ENCODE results near the gene SLC15A4. TPM values are rescaled to one million over a fixed set of nuclear protein-coding genes. Genes with fewer than 3 reads are reported as not detected.

Gene SLC15A4
- total and polyA plus RNA-seq, 8 donors, result 0.89 to 37.8 (median 4.2) TPM

DNA sequence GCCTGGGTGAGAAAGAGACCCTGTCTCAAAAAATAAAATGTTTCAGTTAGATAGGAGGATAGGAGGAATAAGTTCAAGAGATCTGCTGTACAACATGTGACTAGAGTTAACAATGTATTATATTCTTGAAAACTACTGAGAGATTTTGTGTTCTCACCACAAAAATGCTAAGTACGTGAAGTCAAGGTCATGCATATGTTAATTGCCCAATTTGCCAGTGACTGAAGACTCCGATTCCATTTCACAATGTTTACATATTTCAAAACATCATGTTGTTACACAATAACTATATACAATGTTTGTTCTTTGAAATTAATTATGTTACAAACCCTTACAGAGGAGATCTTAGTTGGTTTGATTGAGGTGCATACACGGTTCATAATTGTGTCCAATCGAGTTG, 52.1 kb downstream of the SLC15A4 start:
- DNase-seq, result no peak
- WGBS, 5 donors, result 70 to 86% (median 73%) methylated on average over 4 of the region's 4 CpGs
- no peak for TF ChIP-seq POLR2AphosphoS5 (IDR thresholded peaks at IDR 0.05)
- TF ChIP-seq, protein P1, sequence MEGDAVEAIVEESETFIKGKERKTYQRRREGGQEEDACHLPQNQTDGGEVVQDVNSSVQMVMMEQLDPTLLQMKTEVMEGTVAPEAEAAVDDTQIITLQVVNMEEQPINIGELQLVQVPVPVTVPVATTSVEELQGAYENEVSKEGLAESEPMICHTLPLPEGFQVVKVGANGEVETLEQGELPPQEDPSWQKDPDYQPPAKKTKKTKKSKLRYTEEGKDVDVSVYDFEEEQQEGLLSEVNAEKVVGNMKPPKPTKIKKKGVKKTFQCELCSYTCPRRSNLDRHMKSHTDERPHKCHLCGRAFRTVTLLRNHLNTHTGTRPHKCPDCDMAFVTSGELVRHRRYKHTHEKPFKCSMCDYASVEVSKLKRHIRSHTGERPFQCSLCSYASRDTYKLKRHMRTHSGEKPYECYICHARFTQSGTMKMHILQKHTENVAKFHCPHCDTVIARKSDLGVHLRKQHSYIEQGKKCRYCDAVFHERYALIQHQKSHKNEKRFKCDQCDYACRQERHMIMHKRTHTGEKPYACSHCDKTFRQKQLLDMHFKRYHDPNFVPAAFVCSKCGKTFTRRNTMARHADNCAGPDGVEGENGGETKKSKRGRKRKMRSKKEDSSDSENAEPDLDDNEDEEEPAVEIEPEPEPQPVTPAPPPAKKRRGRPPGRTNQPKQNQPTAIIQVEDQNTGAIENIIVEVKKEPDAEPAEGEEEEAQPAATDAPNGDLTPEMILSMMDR (IDR thresholded peaks at IDR 0.05), result no peak

DNA sequence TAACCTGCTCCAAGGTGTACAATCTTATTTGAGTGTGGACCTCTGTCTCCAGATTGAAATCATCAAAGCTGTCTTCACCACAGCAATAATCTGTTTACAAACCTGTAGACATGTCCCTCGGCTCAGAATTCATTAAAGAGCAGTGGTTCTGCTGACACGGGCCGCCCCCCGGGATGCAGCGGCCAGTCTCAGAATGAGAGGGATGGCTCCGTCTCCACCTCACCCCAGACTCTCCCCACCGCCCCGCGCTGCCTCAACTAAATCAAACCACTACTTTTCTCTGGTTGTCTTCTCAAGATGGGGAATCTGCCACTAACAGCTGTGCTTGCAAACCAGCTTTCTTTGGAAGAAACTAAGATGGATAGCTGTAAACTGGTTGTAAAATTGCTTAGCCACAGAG, 56.2 kb downstream of the SLC15A4 start:
- Histone ChIP-seq H3K36me3 (no peaks in the 10 kb centered on the region), H3K4me1 (no peaks in the 10 kb centered on the region), H3K4me3 (no peak overlapping the region), H3K9me3 (no peaks in the 10 kb centered on the region), H3K27me3 (peaks cover 0 to 60% (median 18%) of the 10 kb centered on the region in 3 donors), H3K27ac (no peak overlapping the region)
- 38 to 47% (median 43%) methylated on average over 9 of the region's 9 CpGs for WGBS, 5 donors
- intact Hi-C loops (cut with DNase I; ENCODE audit: low total_unique reads), result no loop called here
- no peak for DNase-seq
- no peak for TF ChIP-seq POLR2A (IDR thresholded peaks at IDR 0.05)
- no peak for TF ChIP-seq EP300 (IDR thresholded peaks at IDR 0.05)
- TF ChIP-seq, protein P1 (IDR thresholded peaks at IDR 0.05), result no peak
- no peak for TF ChIP-seq POLR2AphosphoS5 (IDR thresholded peaks at IDR 0.05)

More for the DNA sequence above, 52.1 kb downstream of the SLC15A4 start:
- Histone ChIP-seq H3K4me3 (no peak overlapping the region), H3K27me3 (peaks cover 0 to 26% (median 8%) of the 10 kb centered on the region in 3 donors), H3K36me3 (no peaks in the 10 kb centered on the region), H3K4me1 (no peaks in the 10 kb centered on the region), H3K9me3 (no peaks in the 10 kb centered on the region), H3K27ac (no peak overlapping the region)
- intact Hi-C loops (cut with DNase I; ENCODE audit: low total_unique reads), result no loop called here

DNA sequence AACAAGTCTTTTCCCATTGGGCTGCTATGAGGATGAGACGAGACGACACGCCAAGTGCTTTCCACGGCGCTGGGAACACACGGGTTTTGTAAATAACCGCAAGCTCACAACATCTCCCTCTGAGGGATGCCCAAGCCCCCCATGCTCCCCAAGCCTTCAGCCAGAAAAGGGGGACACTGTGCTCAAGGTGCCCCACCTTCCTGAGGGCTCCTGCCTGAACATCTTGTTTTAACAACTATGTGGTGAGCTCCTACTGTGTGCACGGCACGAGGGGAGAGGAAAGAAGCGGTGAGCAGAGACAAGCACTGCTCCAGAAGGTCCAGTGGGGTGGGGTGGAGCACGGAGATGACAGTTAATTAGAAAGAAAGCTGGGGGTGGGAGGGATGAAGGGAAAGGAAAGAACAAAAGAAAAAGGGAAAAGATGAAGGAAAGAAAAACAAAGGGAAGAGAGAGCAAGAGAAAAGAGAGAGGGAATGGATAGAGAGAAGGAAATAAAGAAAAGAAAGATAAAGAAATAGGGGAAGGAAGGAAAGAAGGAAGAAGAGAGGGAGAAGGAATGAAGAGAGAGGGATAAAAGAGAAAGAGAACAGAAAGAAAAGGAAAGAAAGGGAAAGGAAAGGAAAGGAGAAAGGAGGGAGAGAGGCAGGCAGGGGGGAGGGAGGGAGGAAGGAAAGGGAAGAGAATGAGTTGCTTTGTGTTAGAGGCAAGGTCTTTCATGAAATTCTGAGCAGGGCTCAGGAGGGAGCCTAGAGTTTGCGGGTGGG, 56.8 kb downstream of the SLC15A4 start:
- peaks cover 0 to 60% (median 18%) of the 10 kb centered on the region in 3 donors for H3K27me3 ChIP-seq
- no peaks in the 10 kb centered on the region for H3K4me1 ChIP-seq
- no peaks in the 10 kb centered on the region for H3K36me3 ChIP-seq
- TF ChIP-seq POLR2AphosphoS5 (IDR thresholded peaks at IDR 0.05) (no peak), POLR2A (IDR thresholded peaks at IDR 0.05) (no peak), EP300 (IDR thresholded peaks at IDR 0.05) (no peak)
- TF ChIP-seq, protein P1 (IDR thresholded peaks at IDR 0.05), result no peak
- no peak overlapping the region for H3K4me3 ChIP-seq
- no peak overlapping the region for H3K27ac ChIP-seq
- DNase-seq, result no peak
- intact Hi-C loops (cut with DNase I; ENCODE audit: low total_unique reads), result no loop called here
- no peaks in the 10 kb centered on the region for H3K9me3 ChIP-seq
- WGBS, 5 donors, result 55 to 66% (median 64%) methylated on average over 12 of the region's 12 CpGs

DNA sequence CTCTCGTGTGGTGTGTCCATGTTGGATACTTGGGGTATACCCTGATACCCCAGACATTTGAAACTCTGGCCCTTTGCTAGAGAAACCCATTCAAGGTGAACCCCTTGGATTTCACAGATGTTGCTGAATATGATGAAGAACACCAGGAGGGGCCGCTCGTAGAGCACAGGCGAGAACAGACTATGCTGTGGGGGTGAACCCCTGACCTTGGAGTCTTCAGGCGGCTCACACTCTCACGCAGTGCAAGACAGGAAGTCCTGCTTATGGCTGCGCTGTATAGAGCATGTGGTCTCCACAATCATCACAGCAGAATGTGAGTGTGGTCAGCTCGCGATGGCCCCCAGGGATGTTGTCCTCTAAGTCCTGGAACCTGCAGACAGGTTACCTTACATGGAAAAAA, 60.4 kb downstream of the SLC15A4 start:
- Histone ChIP-seq H3K27me3 (peaks cover 0 to 67% (median 14%) of the 10 kb centered on the region in 3 donors), H3K27ac (no peak overlapping the region), H3K4me3 (no peak overlapping the region), H3K9me3 (no peaks in the 10 kb centered on the region), H3K36me3 (no peaks in the 10 kb centered on the region), H3K4me1 (no peaks in the 10 kb centered on the region)
- no peak for DNase-seq
- 76 to 89% (median 79%) methylated on average over 9 of the region's 9 CpGs for WGBS, 5 donors
- TF ChIP-seq POLR2A (IDR thresholded peaks at IDR 0.05) (no peak), EP300 (IDR thresholded peaks at IDR 0.05) (no peak), POLR2AphosphoS5 (IDR thresholded peaks at IDR 0.05) (no peak)
- TF ChIP-seq, protein P1 (IDR thresholded peaks at IDR 0.05), result no peak
- intact Hi-C loops (cut with DNase I; ENCODE audit: low total_unique reads), result no loop called here

Data from stomach (tissue), 9 donors.